SK-N-SH treated with all-trans-retinoic acid at 6 μM for 48 hours (cell line): ENCODE measurements around the gene FMC1.

Experiments
- ATAC-seq: fragments of 200-7000 bp; cut with Tn5 transposase; 3 replicates; pipeline ENCODE4 v1.9.1; 2020; ENCODE audit warnings: mild to moderate bottlenecking, moderate library complexity
- ARNTL ChIP-seq: fragments of 450-650 bp; formaldehyde crosslinking; IDR thresholded peaks from 2 replicates; pipeline ENCODE4 v1.5.0; 2020; ENCODE audit warnings: low read depth, mild to moderate bottlenecking, moderate library complexity, borderline replicate concordance
- BACH2 ChIP-seq: fragments of 250-450 bp; sonication (Bioruptor Pico); IDR thresholded peaks from 2 replicates; pipeline ENCODE4 v1.9.0; 2021; ENCODE audit warnings: mild to moderate bottlenecking, borderline replicate concordance
- CSDC2 ChIP-seq: fragments of 250-450 bp; sonication (Bioruptor Pico); IDR thresholded peaks from 2 replicates; pipeline ENCODE4 v1.5.0; 2020; ENCODE audit warnings: mild to moderate bottlenecking, moderate library complexity
- ESRRG ChIP-seq: fragments of 250-450 bp; sonication (Bioruptor Pico); IDR thresholded peaks from 2 replicates; pipeline ENCODE4 v1.6.1; 2021; ENCODE audit warnings: mild to moderate bottlenecking
- GLIS3 ChIP-seq: fragments of 250-450 bp; sonication (Bioruptor Pico); IDR thresholded peaks from 2 replicates; pipeline ENCODE4 v1.5.0; 2020; ENCODE audit warnings: mild to moderate bottlenecking, moderate library complexity
- ISL1 ChIP-seq: fragments of 250-450 bp; sonication (Bioruptor Pico); IDR thresholded peaks from 2 replicates; pipeline ENCODE4 v2.1.2; 2022; ENCODE audit warnings: mild to moderate bottlenecking, moderate library complexity
- OSR1 ChIP-seq: fragments of 250-450 bp; sonication (Bioruptor Pico); IDR thresholded peaks from 2 replicates; pipeline ENCODE4 v1.8.0; 2022; ENCODE audit warnings: moderate library complexity, mild to moderate bottlenecking, inconsistent platforms
- POU6F1 ChIP-seq: fragments of 250-450 bp; sonication (Bioruptor Pico); IDR thresholded peaks from 2 replicates; pipeline ENCODE4 v1.8.0; 2021; ENCODE audit warnings: low read depth, mild to moderate bottlenecking, moderate library complexity, borderline replicate concordance
- PPARA ChIP-seq: fragments of 250-450 bp; sonication (Bioruptor Pico); IDR thresholded peaks from 2 replicates; pipeline ENCODE4 v1.5.0; 2020; ENCODE audit warnings: mild to moderate bottlenecking, borderline replicate concordance
- RARB ChIP-seq: fragments of 250-450 bp; sonication (Bioruptor Pico); IDR thresholded peaks from 2 replicates; pipeline ENCODE4 v1.8.0; 2021; ENCODE audit warnings: mild to moderate bottlenecking, moderate library complexity
- SNAI2 ChIP-seq: fragments of 250-450 bp; sonication (Bioruptor Pico); IDR thresholded peaks from 2 replicates; pipeline ENCODE4 v1.5.0; 2020; ENCODE audit warnings: mild to moderate bottlenecking, moderate library complexity
- TCF4 ChIP-seq: fragments of 250-450 bp; sonication (Bioruptor Pico); IDR thresholded peaks from 2 replicates; pipeline ENCODE4 v1.8.0; 2021; ENCODE audit warnings: mild to moderate bottlenecking, moderate library complexity, borderline replicate concordance
- TOX ChIP-seq: fragments of 250-450 bp; sonication (Bioruptor Pico); IDR thresholded peaks from 2 replicates; pipeline ENCODE4 v1.8.0; 2021; ENCODE audit warnings: mild to moderate bottlenecking, moderate library complexity, borderline replicate concordance
- ZC3H10 ChIP-seq: fragments of 250-450 bp; sonication (Bioruptor Pico); IDR thresholded peaks from 2 replicates; pipeline ENCODE4 v1.5.1; 2021; ENCODE audit warnings: mild to moderate bottlenecking, moderate library complexity
- ZFP3 ChIP-seq: fragments of 250-450 bp; sonication (Bioruptor Pico); IDR thresholded peaks from 2 replicates; pipeline ENCODE4 v1.5.0; 2020; ENCODE audit warnings: mild to moderate bottlenecking, moderate library complexity
- ZFP30 ChIP-seq: fragments of 450-650 bp; formaldehyde crosslinking; IDR thresholded peaks from 2 replicates; pipeline ENCODE4 v1.5.0; 2022; ENCODE audit warnings: mild to moderate bottlenecking, moderate library complexity
- ZNF565 ChIP-seq: fragments of 450-650 bp; formaldehyde crosslinking; conservative IDR thresholded peaks from 2 replicates; pipeline ENCODE4 v1.5.0; 2020; ENCODE audit warnings: low read depth, mild to moderate bottlenecking, moderate library complexity
- ZNF70 ChIP-seq: fragments of 450-650 bp; formaldehyde crosslinking; IDR thresholded peaks from 2 replicates; pipeline ENCODE4 v1.5.0; 2020; ENCODE audit warnings: mild to moderate bottlenecking, moderate library complexity
- ZNF8 ChIP-seq: fragments of 450-650 bp; formaldehyde crosslinking; IDR thresholded peaks from 2 replicates; pipeline ENCODE4 v1.5.0; 2020; ENCODE audit warnings: mild to moderate bottlenecking, moderate library complexity
- TF ChIP-seq, protein P1 (sequence below): fragments of 250-450 bp; sonication (Bioruptor Pico); IDR thresholded peaks from 2 replicates; pipeline ENCODE4 v1.8.0; 2020; ENCODE audit warnings: mild to moderate bottlenecking, moderate library complexity, borderline replicate concordance
- TF ChIP-seq, protein P2 (sequence below): fragments of 250-450 bp; sonication (Bioruptor Pico); IDR thresholded peaks from 2 replicates; pipeline ENCODE4 v1.5.1; 2021; ENCODE audit warnings: mild to moderate bottlenecking, moderate library complexity
- TF ChIP-seq, protein P3 (sequence below): fragments of 250-450 bp; sonication (Bioruptor Pico); IDR thresholded peaks from 2 replicates; pipeline ENCODE4 v1.5.1; 2020; ENCODE audit warnings: low read depth, mild to moderate bottlenecking, moderate library complexity

Gene FMC1

DNA sequence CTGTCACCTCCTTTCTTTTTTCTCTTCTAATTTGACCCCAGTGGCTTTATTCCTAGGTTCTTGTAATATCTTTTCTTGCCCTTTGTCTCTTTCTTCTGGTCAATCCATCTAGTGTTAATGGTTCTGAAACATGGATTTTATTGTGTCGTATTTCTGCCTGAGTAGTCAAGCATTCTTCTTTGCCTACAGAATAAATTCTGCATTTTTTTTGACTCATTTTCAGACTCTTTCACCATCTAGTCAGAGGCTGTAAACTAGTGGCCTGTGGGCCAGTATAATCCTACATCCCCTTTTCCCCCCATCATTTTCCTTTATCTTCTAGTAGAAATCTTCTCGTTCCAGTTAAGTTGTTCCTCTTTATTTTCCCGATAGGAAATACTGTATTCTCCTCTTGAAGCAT is 48.0 kb downstream of the FMC1 start:
- no peak for TF ChIP-seq BACH2
- TF ChIP-seq ZNF8 (CRISPR knock-in tag), result no peak
- no peak for TF ChIP-seq RARB (CRISPR knock-in tag)
- no peak for TF ChIP-seq GLIS3 (CRISPR knock-in tag)
- TF ChIP-seq SNAI2 (CRISPR knock-in tag), result no peak
- TF ChIP-seq ZNF70 (CRISPR knock-in tag), result no peak
- TF ChIP-seq CSDC2 (CRISPR knock-in tag), result no peak
- no peak for ATAC-seq

DNA sequence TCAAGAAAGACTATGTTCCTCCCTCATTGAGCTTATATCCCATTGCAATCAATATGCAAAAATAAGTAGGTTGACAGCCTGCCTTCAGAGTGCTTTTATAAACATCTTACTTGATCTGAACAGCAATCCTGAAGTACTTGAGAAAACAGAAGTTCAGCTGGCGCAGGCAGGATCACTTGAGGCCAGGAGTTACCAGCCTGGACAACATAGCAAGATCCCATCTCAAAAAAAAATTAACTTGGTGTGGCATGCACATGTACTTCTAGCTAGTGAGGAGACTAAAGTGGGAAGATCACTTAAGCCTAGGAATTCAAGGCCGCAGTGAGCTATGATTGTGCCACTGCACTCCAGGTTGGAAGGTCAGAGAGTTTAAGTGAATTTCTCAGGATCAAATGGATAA is 48.6 kb downstream of the FMC1 start:
- ATAC-seq, result no peak

GRCh38 chr7:139393621-139394211 is 52.6 kb downstream of the FMC1 start:
- TF ChIP-seq ZFP3, result no peak
- TF ChIP-seq SNAI2 (CRISPR knock-in tag), result no peak
- TF ChIP-seq CSDC2 (CRISPR knock-in tag), result no peak
- TF ChIP-seq OSR1 (CRISPR knock-in tag), result no peak
- TF ChIP-seq TOX (CRISPR knock-in tag), result no peak
- TF ChIP-seq ISL1, result no peak
- ATAC-seq, result no peak; the same call in 1 of the 3 replicates

More for the DNA sequence above, 48.6 kb downstream of the FMC1 start:
- no peak for TF ChIP-seq ZC3H10
- no peak for TF ChIP-seq POU6F1 (CRISPR knock-in tag)
- TF ChIP-seq TCF4 (CRISPR knock-in tag), result no peak
- TF ChIP-seq, protein P1, sequence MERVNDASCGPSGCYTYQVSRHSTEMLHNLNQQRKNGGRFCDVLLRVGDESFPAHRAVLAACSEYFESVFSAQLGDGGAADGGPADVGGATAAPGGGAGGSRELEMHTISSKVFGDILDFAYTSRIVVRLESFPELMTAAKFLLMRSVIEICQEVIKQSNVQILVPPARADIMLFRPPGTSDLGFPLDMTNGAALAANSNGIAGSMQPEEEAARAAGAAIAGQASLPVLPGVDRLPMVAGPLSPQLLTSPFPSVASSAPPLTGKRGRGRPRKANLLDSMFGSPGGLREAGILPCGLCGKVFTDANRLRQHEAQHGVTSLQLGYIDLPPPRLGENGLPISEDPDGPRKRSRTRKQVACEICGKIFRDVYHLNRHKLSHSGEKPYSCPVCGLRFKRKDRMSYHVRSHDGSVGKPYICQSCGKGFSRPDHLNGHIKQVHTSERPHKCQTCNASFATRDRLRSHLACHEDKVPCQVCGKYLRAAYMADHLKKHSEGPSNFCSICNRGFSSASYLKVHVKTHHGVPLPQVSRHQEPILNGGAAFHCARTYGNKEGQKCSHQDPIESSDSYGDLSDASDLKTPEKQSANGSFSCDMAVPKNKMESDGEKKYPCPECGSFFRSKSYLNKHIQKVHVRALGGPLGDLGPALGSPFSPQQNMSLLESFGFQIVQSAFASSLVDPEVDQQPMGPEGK (CRISPR knock-in tag), result no peak
- TF ChIP-seq ESRRG (CRISPR knock-in tag), result no peak
- no peak for TF ChIP-seq RARB (CRISPR knock-in tag)
- TF ChIP-seq ZNF8 (CRISPR knock-in tag), result no peak
- TF ChIP-seq, protein P2, sequence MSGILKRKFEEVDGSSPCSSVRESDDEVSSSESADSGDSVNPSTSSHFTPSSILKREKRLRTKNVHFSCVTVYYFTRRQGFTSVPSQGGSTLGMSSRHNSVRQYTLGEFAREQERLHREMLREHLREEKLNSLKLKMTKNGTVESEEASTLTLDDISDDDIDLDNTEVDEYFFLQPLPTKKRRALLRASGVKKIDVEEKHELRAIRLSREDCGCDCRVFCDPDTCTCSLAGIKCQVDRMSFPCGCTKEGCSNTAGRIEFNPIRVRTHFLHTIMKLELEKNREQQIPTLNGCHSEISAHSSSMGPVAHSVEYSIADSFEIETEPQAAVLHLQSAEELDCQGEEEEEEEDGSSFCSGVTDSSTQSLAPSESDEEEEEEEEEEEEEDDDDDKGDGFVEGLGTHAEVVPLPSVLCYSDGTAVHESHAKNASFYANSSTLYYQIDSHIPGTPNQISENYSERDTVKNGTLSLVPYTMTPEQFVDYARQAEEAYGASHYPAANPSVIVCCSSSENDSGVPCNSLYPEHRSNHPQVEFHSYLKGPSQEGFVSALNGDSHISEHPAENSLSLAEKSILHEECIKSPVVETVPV, result no peak
- TF ChIP-seq BACH2, result no peak
- no peak for TF ChIP-seq TOX (CRISPR knock-in tag)
- TF ChIP-seq ARNTL (CRISPR knock-in tag), result no peak
- TF ChIP-seq ZFP30 (CRISPR knock-in tag), result no peak
- no peak for TF ChIP-seq ZNF565
- TF ChIP-seq ZFP3, result no peak
- no peak for TF ChIP-seq PPARA
- no peak for TF ChIP-seq OSR1 (CRISPR knock-in tag)

DNA sequence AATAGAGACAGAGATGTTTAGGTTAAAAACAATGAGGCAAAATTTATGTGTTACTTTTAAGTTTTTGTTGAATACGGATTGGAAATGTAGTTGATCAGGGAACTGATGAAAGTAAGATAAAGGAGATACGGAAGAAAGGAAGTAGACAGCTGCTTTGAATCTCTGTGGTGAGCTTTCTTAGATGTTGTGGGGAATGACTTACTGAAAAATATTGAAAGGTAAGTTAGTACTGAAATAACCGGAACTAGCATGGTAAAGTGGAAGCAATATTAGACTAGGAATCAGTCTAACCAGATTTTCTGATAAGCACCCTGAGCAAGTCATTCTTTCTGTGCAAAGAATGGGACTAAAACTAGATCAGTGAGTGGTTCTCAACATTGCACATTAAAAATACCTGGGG is 53.4 kb downstream of the FMC1 start:
- no peak for ATAC-seq
- TF ChIP-seq, protein P3, sequence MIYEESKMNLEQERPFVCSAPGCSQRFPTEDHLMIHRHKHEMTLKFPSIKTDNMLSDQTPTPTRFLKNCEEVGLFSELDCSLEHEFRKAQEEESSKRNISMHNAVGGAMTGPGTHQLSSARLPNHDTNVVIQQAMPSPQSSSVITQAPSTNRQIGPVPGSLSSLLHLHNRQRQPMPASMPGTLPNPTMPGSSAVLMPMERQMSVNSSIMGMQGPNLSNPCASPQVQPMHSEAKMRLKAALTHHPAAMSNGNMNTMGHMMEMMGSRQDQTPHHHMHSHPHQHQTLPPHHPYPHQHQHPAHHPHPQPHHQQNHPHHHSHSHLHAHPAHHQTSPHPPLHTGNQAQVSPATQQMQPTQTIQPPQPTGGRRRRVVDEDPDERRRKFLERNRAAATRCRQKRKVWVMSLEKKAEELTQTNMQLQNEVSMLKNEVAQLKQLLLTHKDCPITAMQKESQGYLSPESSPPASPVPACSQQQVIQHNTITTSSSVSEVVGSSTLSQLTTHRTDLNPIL (CRISPR knock-in tag), result no peak
- TF ChIP-seq GLIS3 (CRISPR knock-in tag), result no peak
- TF ChIP-seq ISL1, result no peak
- no peak for TF ChIP-seq ARNTL (CRISPR knock-in tag)
- no peak for TF ChIP-seq CSDC2 (CRISPR knock-in tag)
